Measurements from ENCODE around the gene SNRPA. TPM values are rescaled to one million over a fixed set of nuclear protein-coding genes. Genes with fewer than 3 reads are reported as not detected.

SNRPA gene
- total RNA-seq, 1 experiment from 2014 or later, result 102 TPM

DNA sequence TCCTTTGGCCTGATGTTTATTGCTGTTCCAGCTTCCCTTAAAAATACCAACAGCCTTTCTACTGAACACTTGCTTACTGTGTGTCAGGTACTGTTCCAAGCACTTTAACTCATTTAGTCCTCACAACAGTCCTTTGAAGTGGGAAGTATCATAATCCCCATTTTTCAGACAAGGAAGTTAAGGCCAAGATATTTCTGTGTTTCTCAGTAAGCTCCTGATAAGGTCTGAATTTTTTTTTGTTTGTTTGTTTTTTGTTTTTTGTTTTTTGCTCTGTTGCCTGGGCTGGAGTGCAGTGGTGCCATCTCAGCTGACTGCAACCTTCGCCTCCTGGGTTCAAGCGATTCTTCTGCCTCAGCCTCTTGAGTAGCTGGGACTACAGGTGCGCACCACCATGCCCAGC, 7.5 kb downstream of the SNRPA start:
- Mint-ChIP-seq H3K4me1 (ENCODE audit: low read depth, unreplicated experiment) (peaks cover 27% of the 10 kb centered on the region), H3K27me3 (ENCODE audit: unreplicated experiment) (no peaks in the 10 kb centered on the region), H3K27ac (ENCODE audit: unreplicated experiment) (no peak overlapping the region), H3K9me3 (ENCODE audit: low read depth, unreplicated experiment) (no peaks in the 10 kb centered on the region), H3K36me3 (ENCODE audit: insufficient read depth, unreplicated experiment) (peaks cover 93% of the 10 kb centered on the region), H3K4me3 (ENCODE audit: low read depth, unreplicated experiment) (no peak overlapping the region)
- no peak for DNase-seq
- TF ChIP-seq, protein P1, sequence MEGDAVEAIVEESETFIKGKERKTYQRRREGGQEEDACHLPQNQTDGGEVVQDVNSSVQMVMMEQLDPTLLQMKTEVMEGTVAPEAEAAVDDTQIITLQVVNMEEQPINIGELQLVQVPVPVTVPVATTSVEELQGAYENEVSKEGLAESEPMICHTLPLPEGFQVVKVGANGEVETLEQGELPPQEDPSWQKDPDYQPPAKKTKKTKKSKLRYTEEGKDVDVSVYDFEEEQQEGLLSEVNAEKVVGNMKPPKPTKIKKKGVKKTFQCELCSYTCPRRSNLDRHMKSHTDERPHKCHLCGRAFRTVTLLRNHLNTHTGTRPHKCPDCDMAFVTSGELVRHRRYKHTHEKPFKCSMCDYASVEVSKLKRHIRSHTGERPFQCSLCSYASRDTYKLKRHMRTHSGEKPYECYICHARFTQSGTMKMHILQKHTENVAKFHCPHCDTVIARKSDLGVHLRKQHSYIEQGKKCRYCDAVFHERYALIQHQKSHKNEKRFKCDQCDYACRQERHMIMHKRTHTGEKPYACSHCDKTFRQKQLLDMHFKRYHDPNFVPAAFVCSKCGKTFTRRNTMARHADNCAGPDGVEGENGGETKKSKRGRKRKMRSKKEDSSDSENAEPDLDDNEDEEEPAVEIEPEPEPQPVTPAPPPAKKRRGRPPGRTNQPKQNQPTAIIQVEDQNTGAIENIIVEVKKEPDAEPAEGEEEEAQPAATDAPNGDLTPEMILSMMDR (IDR thresholded peaks at IDR 0.05; ENCODE audit: unreplicated experiment), result no peak
- BruUV-seq (replicated peaks), result no TSS peak
- intact Hi-C loops (cut with micrococcal nuclease; ENCODE audit: unreplicated experiment), result no loop called here
- CTCF ChIA-PET, result interaction anchor here (0.7 kb wide), 1 partner anchor 43 kb away, joined by 4 read pairs; no protein-coding TSS in a partner anchor

DNA sequence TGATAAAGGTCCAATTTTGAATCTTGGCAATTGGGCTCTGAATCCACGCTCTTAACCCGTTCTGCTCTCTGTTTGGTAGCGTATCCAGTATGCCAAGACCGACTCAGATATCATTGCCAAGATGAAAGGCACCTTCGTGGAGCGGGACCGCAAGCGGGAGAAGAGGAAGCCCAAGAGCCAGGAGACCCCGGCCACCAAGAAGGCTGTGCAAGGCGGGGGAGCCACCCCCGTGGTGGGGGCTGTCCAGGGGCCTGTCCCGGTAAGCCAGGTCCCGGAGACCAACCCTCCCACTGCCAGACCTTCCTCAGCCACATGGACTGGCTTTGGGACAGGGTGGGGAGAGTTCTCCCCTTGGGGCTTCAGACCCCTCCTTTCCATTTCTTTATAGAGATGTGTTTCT, 8.3 kb downstream of the SNRPA start:
- H3K27ac Mint-ChIP-seq (ENCODE audit: unreplicated experiment), result peak overlapping the region; percentile 34
- H3K36me3 Mint-ChIP-seq (ENCODE audit: insufficient read depth, unreplicated experiment), result peaks cover 95% of the 10 kb centered on the region
- no peak overlapping the region for H3K4me3 Mint-ChIP-seq (ENCODE audit: low read depth, unreplicated experiment)
- H3K9me3 Mint-ChIP-seq (ENCODE audit: low read depth, unreplicated experiment), result no peaks in the 10 kb centered on the region
- DNase-seq, result no peak
- peaks cover 23% of the 10 kb centered on the region for H3K4me1 Mint-ChIP-seq (ENCODE audit: low read depth, unreplicated experiment)
- CTCF ChIA-PET, result no interaction called here
- intact Hi-C loops (cut with micrococcal nuclease; ENCODE audit: unreplicated experiment), result no loop called here
- TF ChIP-seq, protein P1 (IDR thresholded peaks at IDR 0.05; ENCODE audit: unreplicated experiment), result no peak
- no TSS peak for BruUV-seq (replicated peaks)
- H3K27me3 Mint-ChIP-seq (ENCODE audit: unreplicated experiment), result no peaks in the 10 kb centered on the region

DNA sequence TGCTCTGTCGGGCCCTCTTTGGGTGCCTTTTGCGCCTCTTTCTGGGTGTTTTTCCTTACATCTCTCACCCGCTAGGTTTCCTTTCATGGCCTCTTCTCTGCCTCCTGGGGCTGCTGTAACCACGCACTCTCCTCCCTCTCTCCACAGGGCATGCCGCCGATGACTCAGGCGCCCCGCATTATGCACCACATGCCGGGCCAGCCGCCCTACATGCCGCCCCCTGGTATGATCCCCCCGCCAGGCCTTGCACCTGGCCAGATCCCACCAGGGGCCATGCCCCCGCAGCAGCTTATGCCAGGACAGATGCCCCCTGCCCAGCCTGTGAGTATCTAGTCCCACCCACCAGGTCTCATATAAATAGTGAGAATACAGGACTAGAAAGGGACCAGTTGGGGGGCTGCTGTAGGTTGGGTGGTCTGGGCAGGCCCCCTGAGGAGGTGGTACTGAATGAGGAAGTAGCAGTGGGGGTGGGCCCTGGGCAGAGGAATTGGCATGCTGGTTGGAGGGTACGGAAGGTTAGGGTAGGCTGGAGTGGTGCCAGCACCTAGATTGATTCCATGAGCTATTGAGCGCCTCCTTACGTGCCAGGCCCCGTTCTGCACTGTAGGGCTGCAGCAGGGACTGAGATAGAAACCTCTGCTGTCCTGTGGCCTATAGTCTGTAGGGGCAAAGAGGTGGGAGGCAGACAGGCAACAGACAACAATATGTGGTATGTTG, 11.9 kb downstream of the SNRPA start:
- no TSS peak for BruUV-seq (replicated peaks)
- H3K4me1 Mint-ChIP-seq (ENCODE audit: low read depth, unreplicated experiment), result no peaks in the 10 kb centered on the region
- peak overlapping the region; percentile 32 for H3K27ac Mint-ChIP-seq (ENCODE audit: unreplicated experiment)

DNA sequence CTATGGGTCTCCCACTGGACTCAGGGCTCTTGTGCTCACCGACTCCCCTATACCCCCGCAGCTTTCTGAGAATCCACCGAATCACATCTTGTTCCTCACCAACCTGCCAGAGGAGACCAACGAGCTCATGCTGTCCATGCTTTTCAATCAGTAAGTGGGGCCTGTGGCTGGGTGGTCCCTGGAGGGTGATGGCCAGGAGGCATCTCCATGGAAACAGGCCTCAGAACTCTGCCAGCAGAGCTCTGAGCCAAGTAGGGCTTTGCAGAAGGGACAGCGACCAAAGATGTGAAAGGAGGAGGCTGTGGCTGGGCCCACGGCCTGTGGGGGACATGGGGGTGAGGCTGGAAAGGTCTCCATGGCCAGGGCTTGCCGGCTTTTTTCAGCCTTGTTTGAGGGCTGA, 12.5 kb downstream of the SNRPA start:
- no peak for DNase-seq
- Mint-ChIP-seq H3K27me3 (ENCODE audit: unreplicated experiment) (no peaks in the 10 kb centered on the region), H3K36me3 (ENCODE audit: insufficient read depth, unreplicated experiment) (peaks cover 97% of the 10 kb centered on the region), H3K9me3 (ENCODE audit: low read depth, unreplicated experiment) (no peaks in the 10 kb centered on the region), H3K4me1 (ENCODE audit: low read depth, unreplicated experiment) (no peaks in the 10 kb centered on the region), H3K27ac (ENCODE audit: unreplicated experiment) (no peak overlapping the region), H3K4me3 (ENCODE audit: low read depth, unreplicated experiment) (no peak overlapping the region)
- TF ChIP-seq, protein P1 (IDR thresholded peaks at IDR 0.05; ENCODE audit: unreplicated experiment), result no peak
- intact Hi-C loops (cut with micrococcal nuclease; ENCODE audit: unreplicated experiment), result no loop called here
- no TSS peak for BruUV-seq (replicated peaks)
- CTCF ChIA-PET, result no interaction called here

More for the DNA sequence above, 11.9 kb downstream of the SNRPA start:
- H3K27me3 Mint-ChIP-seq (ENCODE audit: unreplicated experiment), result no peaks in the 10 kb centered on the region
- H3K9me3 Mint-ChIP-seq (ENCODE audit: low read depth, unreplicated experiment), result no peaks in the 10 kb centered on the region
- H3K4me3 Mint-ChIP-seq (ENCODE audit: low read depth, unreplicated experiment), result no peak overlapping the region
- TF ChIP-seq, protein P1 (IDR thresholded peaks at IDR 0.05; ENCODE audit: unreplicated experiment), result no peak
- CTCF ChIA-PET, result no interaction called here
- DNase-seq, result no peak
- peaks cover 98% of the 10 kb centered on the region for H3K36me3 Mint-ChIP-seq (ENCODE audit: insufficient read depth, unreplicated experiment)
- intact Hi-C loops (cut with micrococcal nuclease; ENCODE audit: unreplicated experiment), result no loop called here

Measured in Calu3 (cell line).